GM23248 (cell line): ENCODE data around the gene KCTD12. TPM values are rescaled to one million over a fixed set of nuclear protein-coding genes. Genes with fewer than 3 reads are reported as not detected.

Experiments used
- DNase-seq: peaks from one replicate; pipeline ENCODE4 v3.0.0-alpha.2; 2015
- H2AFZ ChIP-seq: fragments of 200-600 bp; sonication (generic); 2 replicates; pipeline ENCODE4 v1.6.1; 2016; ENCODE audit warnings: antibody characterized with exemption
- H3F3A ChIP-seq: fragments of 200-600 bp; sonication (generic); 2 replicates; pipeline ENCODE4 v1.6.1; 2016; ENCODE audit warnings: mild to moderate bottlenecking, antibody characterized with exemption, mixed run types; ENCODE audit not compliant: insufficient read depth
- H3K27ac ChIP-seq: fragments of 200-600 bp; sonication (generic); 2 replicates; pipeline ENCODE4 v1.5.1; 2016; ENCODE audit warnings: mild to moderate bottlenecking
- H3K27me3 ChIP-seq: fragments of 200-600 bp; sonication (generic); replicated peaks from 2 replicates; pipeline ENCODE4 v1.6.1; 2016; ENCODE audit warnings: mild to moderate bottlenecking; ENCODE audit not compliant: insufficient read depth
- H3K36me3 ChIP-seq: fragments of 200-600 bp; sonication (generic); 2 replicates; pipeline ENCODE4 v1.6.1; 2016; ENCODE audit warnings: low read depth, mild to moderate bottlenecking
- H3K4me1 ChIP-seq: fragments of 200-600 bp; sonication (generic); 2 replicates; pipeline ENCODE4 v1.6.1; 2016; ENCODE audit warnings: mild to moderate bottlenecking; ENCODE audit not compliant: insufficient read depth
- H3K4me2 ChIP-seq: fragments of 200-600 bp; sonication (generic); one replicate; pipeline ENCODE4 v1.6.1; 2016; ENCODE audit warnings: mild to moderate bottlenecking; ENCODE audit not compliant: unreplicated experiment
- H3K4me3 ChIP-seq: fragments of 200-600 bp; sonication (generic); 2 replicates; pipeline ENCODE4 v1.5.1; 2016; ENCODE audit warnings: mild to moderate bottlenecking
- H3K79me2 ChIP-seq: fragments of 200-600 bp; sonication (generic); 2 replicates; pipeline ENCODE4 v1.6.1; 2016; ENCODE audit warnings: mild to moderate bottlenecking; ENCODE audit not compliant: insufficient read depth
- H3K9ac ChIP-seq: fragments of 200-600 bp; sonication (generic); 2 replicates; pipeline ENCODE4 v1.6.1; 2016; ENCODE audit warnings: mild to moderate bottlenecking
- H3K9me2 ChIP-seq: fragments of 200-600 bp; sonication (generic); 2 replicates; pipeline ENCODE4 v1.6.1; 2016; ENCODE audit warnings: mixed run types, mild to moderate bottlenecking, moderate library complexity; ENCODE audit not compliant: insufficient read depth
- H3K9me3 ChIP-seq: fragments of 200-600 bp; sonication (generic); one replicate; pipeline ENCODE4 v1.6.1; 2017; ENCODE audit warnings: low read depth
- H4K20me1 ChIP-seq: fragments of 200-600 bp; sonication (generic); 2 replicates; pipeline ENCODE4 v1.6.0; 2016; ENCODE audit not compliant: insufficient read depth
- EZH2 ChIP-seq: fragments of 200-600 bp; sonication (generic); IDR thresholded peaks from 2 replicates; pipeline ENCODE4 v1.6.1; 2018; ENCODE audit warnings: antibody characterized with exemption, mild to moderate bottlenecking; ENCODE audit not compliant: insufficient read depth, poor library complexity, severe bottlenecking
- EZH2phosphoT487 ChIP-seq: fragments of 200-600 bp; sonication (generic); IDR thresholded peaks from 2 replicates; pipeline ENCODE4 v1.6.1; 2018; ENCODE audit warnings: antibody characterized with exemption, moderate library complexity, mild to moderate bottlenecking, low read depth; ENCODE audit not compliant: insufficient read depth
- WGBS, 2 experiments: methylation state at CpG; one replicate each; pipeline ENCODE4 v1.1.6; 2015 to 2017; ENCODE audit warnings: low lambda C conversion rate in 2 of 2, low coverage in 1 of 2; ENCODE audit errors: missing lambda C conversion rate in 2 of 2; 5-methylcytosine and 5-hydroxymethylcytosine counted together
- in situ Hi-C: fragments of 300-500 bp; cut with MboI; formaldehyde crosslinking; loops from 2 replicates; pipeline ENCODE4 v1.15.0; 2020
- polyA plus RNA-seq: library from polyadenylated mRNA; unstranded; fragments of >200 nt; fragmentation: Nextera tagmentation; extraction: Ambion mirVana; gene quantifications from 2 replicates; pipeline ENCODE4 v1.2.1, GENCODE V29; 2016
- total RNA-seq: library from RNA; depleted of rRNA; stranded (reverse); fragments of >200 nt; shearing (Covaris generic); gene quantifications from 2 replicates; pipeline ENCODE4 v1.2.3, GENCODE V29; 2014

The KCTD12 gene
- total and polyA plus RNA-seq, 2 experiments from 2014 or later, result 4.0 to 30.4 TPM

GRCh38 chr13:76865996-76866503 is 20.2 kb downstream of the KCTD12 start:
- H3K9me2 ChIP-seq, result no peaks in the 10 kb centered on the region
- H3K36me3 ChIP-seq, result no peaks in the 10 kb centered on the region
- H3K4me1 ChIP-seq, result no peaks in the 10 kb centered on the region
- H2AFZ ChIP-seq, result no peak overlapping the region
- H3F3A ChIP-seq, result no peaks in the 10 kb centered on the region
- no peak overlapping the region for H3K9ac ChIP-seq
- WGBS, 2 experiments, result 82 to 87% methylated on average over 1 of the region's 1 CpG
- H3K27ac ChIP-seq, result no peak overlapping the region
- H3K4me3 ChIP-seq, result no peak overlapping the region
- in situ Hi-C loops, result no loop called here
- H3K4me2 ChIP-seq, result no peak overlapping the region
- no peaks in the 10 kb centered on the region for H3K27me3 ChIP-seq
- H3K79me2 ChIP-seq, result no peaks in the 10 kb centered on the region
- no peak for DNase-seq
- no peaks in the 10 kb centered on the region for H3K9me3 ChIP-seq
- TF ChIP-seq EZH2phosphoT487 (no peak), EZH2 (no peak)
- no peaks in the 10 kb centered on the region for H4K20me1 ChIP-seq

GRCh38 chr13:76865109-76865508 is 21.1 kb downstream of the KCTD12 start:
- 93 to 97% methylated on average over 4 of the region's 4 CpGs for WGBS, 2 experiments
- in situ Hi-C loops, result no loop called here
- no peaks in the 10 kb centered on the region for H4K20me1 ChIP-seq

GRCh38 chr13:76864259-76864658 is 21.9 kb downstream of the KCTD12 start:
- no peaks in the 10 kb centered on the region for H3K9me2 ChIP-seq
- H3K4me2 ChIP-seq, result no peak overlapping the region
- no peak overlapping the region for H3K27ac ChIP-seq
- H4K20me1 ChIP-seq, result no peaks in the 10 kb centered on the region
- H3K27me3 ChIP-seq, result no peaks in the 10 kb centered on the region
- H3K36me3 ChIP-seq, result no peaks in the 10 kb centered on the region
- H3K4me1 ChIP-seq, result no peaks in the 10 kb centered on the region
- H3K4me3 ChIP-seq, result no peak overlapping the region
- H2AFZ ChIP-seq, result no peak overlapping the region
- in situ Hi-C loops, result no loop called here
- H3F3A ChIP-seq, result no peaks in the 10 kb centered on the region
- DNase-seq, result no peak
- H3K9me3 ChIP-seq, result no peaks in the 10 kb centered on the region
- no peak for TF ChIP-seq EZH2
- TF ChIP-seq EZH2phosphoT487, result no peak
- no peaks in the 10 kb centered on the region for H3K79me2 ChIP-seq
- no peak overlapping the region for H3K9ac ChIP-seq

More at GRCh38 chr13:76865109-76865508, 21.1 kb downstream of the KCTD12 start:
- H3K4me2 ChIP-seq, result no peak overlapping the region
- H2AFZ ChIP-seq, result no peak overlapping the region
- H3K36me3 ChIP-seq, result no peaks in the 10 kb centered on the region
- no peak overlapping the region for H3K27ac ChIP-seq
- no peak for DNase-seq
- H3K9me2 ChIP-seq, result no peaks in the 10 kb centered on the region
- no peaks in the 10 kb centered on the region for H3K4me1 ChIP-seq
- no peaks in the 10 kb centered on the region for H3K27me3 ChIP-seq
- TF ChIP-seq EZH2, result no peak
- TF ChIP-seq EZH2phosphoT487, result no peak
- no peak overlapping the region for H3K4me3 ChIP-seq
- H3K79me2 ChIP-seq, result no peaks in the 10 kb centered on the region
- no peaks in the 10 kb centered on the region for H3K9me3 ChIP-seq
- H3K9ac ChIP-seq, result no peak overlapping the region
- H3F3A ChIP-seq, result no peaks in the 10 kb centered on the region

GRCh38 chr13:76863022-76863421 is 23.2 kb downstream of the KCTD12 start:
- H3K79me2 ChIP-seq, result no peaks in the 10 kb centered on the region
- no peak overlapping the region for H3K4me3 ChIP-seq
- no peak overlapping the region for H3K4me2 ChIP-seq
- no peaks in the 10 kb centered on the region for H3K36me3 ChIP-seq
- no peak overlapping the region for H3K9ac ChIP-seq
- H3K27me3 ChIP-seq, result no peaks in the 10 kb centered on the region
- H3K9me3 ChIP-seq, result no peaks in the 10 kb centered on the region
- no peak overlapping the region for H2AFZ ChIP-seq
- no peaks in the 10 kb centered on the region for H3K4me1 ChIP-seq
- H3K27ac ChIP-seq, result no peak overlapping the region
- no peaks in the 10 kb centered on the region for H3F3A ChIP-seq
- no peak for DNase-seq
- 90 to 92% methylated on average over 3 of the region's 3 CpGs for WGBS, 2 experiments
- in situ Hi-C loops, result no loop called here
- no peaks in the 10 kb centered on the region for H3K9me2 ChIP-seq
- TF ChIP-seq EZH2, result no peak
- TF ChIP-seq EZH2phosphoT487, result no peak
- no peaks in the 10 kb centered on the region for H4K20me1 ChIP-seq

- Histone ChIP-seq H3K9ac (no peak overlapping the region), H3K36me3 (no peaks in the 10 kb centered on the region), H3F3A (no peaks in the 10 kb centered on the region), H3K27ac (no peak overlapping the region), H3K9me2 (no peaks in the 10 kb centered on the region), H3K9me3 (no peaks in the 10 kb centered on the region), H2AFZ (no peak overlapping the region), H3K79me2 (no peaks in the 10 kb centered on the region), H4K20me1 (no peaks in the 10 kb centered on the region), H3K4me1 (no peaks in the 10 kb centered on the region), H3K4me3 (no peak overlapping the region), H3K4me2 (no peak overlapping the region), H3K27me3 (no peaks in the 10 kb centered on the region)
- no peak for TF ChIP-seq EZH2phosphoT487
- WGBS, 2 experiments, result 79 to 86% methylated on average over 3 of the region's 3 CpGs
- in situ Hi-C loops, result no loop called here
- no peak for DNase-seq
Measured at GRCh38 chr13:76861859-76862258, 24.3 kb downstream of the KCTD12 start.
